K562 (cell line): ENCODE data around the gene ANKRD11. TPM values are rescaled to one million over a fixed set of nuclear protein-coding genes. Genes with fewer than 3 reads are reported as not detected.
A peak's percentile ranks its signal among the peaks of the same experiment; 100 is the strongest.

Source experiments
- CBFB ChIP-seq: sonication (generic); formaldehyde crosslinking; IDR thresholded peaks from 2 replicates; pipeline ENCODE4 v1.4.0; 2020; ENCODE audit warnings: mild to moderate bottlenecking, missing genetic modification reagents
- CTBP1 ChIP-seq: fragments of 450-650 bp; IDR thresholded peaks from 2 replicates; pipeline ENCODE4 v1.6.1; 2016; ENCODE audit warnings: borderline replicate concordance
- DLX4 ChIP-seq: fragments of 250-450 bp; sonication (Bioruptor Pico); IDR thresholded peaks from 2 replicates; pipeline ENCODE4 v1.6.1; 2021; ENCODE audit warnings: mild to moderate bottlenecking
- E2F4 ChIP-seq: sonication (generic); formaldehyde crosslinking; IDR thresholded peaks from 2 replicates; pipeline ENCODE4 v1.8.0; 2022; ENCODE audit warnings: mild to moderate bottlenecking, low read depth, missing genetic modification reagents
- ELF4 ChIP-seq: fragments of 450-650 bp; formaldehyde crosslinking; IDR thresholded peaks from 2 replicates; pipeline ENCODE4 v1.4.0; 2022; ENCODE audit warnings: missing genetic modification characterization
- FOS ChIP-seq: IDR thresholded peaks from 3 replicates; pipeline ENCODE4 v1.6.1; 2011; ENCODE audit not compliant: insufficient read length; ENCODE audit errors: extremely low read depth
- FOXA1 ChIP-seq: fragments of 450-650 bp; IDR thresholded peaks from 2 replicates; pipeline ENCODE4 v1.6.1; 2016; ENCODE audit warnings: mild to moderate bottlenecking, borderline replicate concordance
- GABPB1 ChIP-seq: sonication (generic); formaldehyde crosslinking; IDR thresholded peaks from 2 replicates; pipeline ENCODE4 v1.8.0; 2022; ENCODE audit warnings: mild to moderate bottlenecking, missing genetic modification reagents
- HMGN3 ChIP-seq: IDR thresholded peaks from 2 replicates; pipeline ENCODE4 v1.6.1; 2011; ENCODE audit warnings: borderline replicate concordance, low read depth, mild to moderate bottlenecking, mixed read lengths, low read length; ENCODE audit not compliant: insufficient read length; ENCODE audit errors: extremely low read depth
- HOXB6 ChIP-seq: fragments of 250-450 bp; sonication (Bioruptor Pico); IDR thresholded peaks from 2 replicates; pipeline ENCODE4 v1.5.1; 2022; ENCODE audit warnings: mild to moderate bottlenecking, borderline replicate concordance
- MTA3 ChIP-seq: fragments of 450-650 bp; formaldehyde crosslinking; IDR thresholded peaks from 2 replicates; pipeline ENCODE4 v1.6.1; 2017; ENCODE audit warnings: mild to moderate bottlenecking, borderline replicate concordance
- MTF1 ChIP-seq: fragments of 250-450 bp; sonication (Bioruptor Pico); IDR thresholded peaks from 2 replicates; pipeline ENCODE4 v1.9.0; 2021; ENCODE audit warnings: moderate library complexity, mild to moderate bottlenecking, inconsistent platforms, borderline replicate concordance
- NFRKB ChIP-seq: fragments of 450-650 bp; IDR thresholded peaks from 2 replicates; pipeline ENCODE4 v1.6.1; 2016; ENCODE audit warnings: low read depth
- PHF20 ChIP-seq: fragments of 450-650 bp; IDR thresholded peaks from 2 replicates; pipeline ENCODE4 v1.6.1; 2018; ENCODE audit not compliant: partially characterized antibody
- POLR2AphosphoS5 ChIP-seq: IDR thresholded peaks from 2 replicates; pipeline ENCODE4 v1.6.1; 2011; ENCODE audit warnings: mild to moderate bottlenecking, low read depth, low read length, moderate library complexity; ENCODE audit not compliant: control insufficient read depth, insufficient read depth
- RBM14 ChIP-seq: fragments of 200-400 bp; formaldehyde crosslinking; IDR thresholded peaks from 2 replicates; pipeline ENCODE4 v1.6.1; 2018; ENCODE audit warnings: low read depth, mild to moderate bottlenecking, low read length, moderate library complexity, borderline replicate concordance; ENCODE audit not compliant: insufficient read depth
- SAFB2 ChIP-seq: fragments of 200-400 bp; formaldehyde crosslinking; IDR thresholded peaks from 2 replicates; pipeline ENCODE4 v1.6.1; 2018; ENCODE audit warnings: borderline replicate concordance, low read length, low read depth, moderate library complexity; ENCODE audit not compliant: severe bottlenecking
- SMAD4 ChIP-seq: fragments of 250-450 bp; sonication (Bioruptor Pico); conservative IDR thresholded peaks from 2 replicates; pipeline ENCODE4 v1.8.0; 2021; ENCODE audit warnings: inconsistent platforms, mild to moderate bottlenecking, moderate library complexity
- STAG1 ChIP-seq: sonication (generic); formaldehyde crosslinking; IDR thresholded peaks from 2 replicates; pipeline ENCODE4 v1.5.0; 2020; ENCODE audit warnings: missing genetic modification reagents, borderline replicate concordance
- TBP ChIP-seq: optimal IDR thresholded peaks from 2 replicates; pipeline ENCODE3; 2011; ENCODE audit warnings: low read depth, low read length, improper control_type of control experiment
- TCF15 ChIP-seq: fragments of 250-450 bp; sonication (Bioruptor Pico); IDR thresholded peaks from 2 replicates; pipeline ENCODE4 v1.8.0; 2022; ENCODE audit warnings: moderate library complexity, mild to moderate bottlenecking, inconsistent platforms
- TEAD4 ChIP-seq, 2 experiments: sonication (generic) in 1 of 2; formaldehyde crosslinking in 1 of 2; IDR thresholded peaks; 2 replicates each; pipeline versions ENCODE4 v1.6.1 to v1.8.0; 2012 to 2022; ENCODE audit warnings: borderline replicate concordance in 1 of 2, inconsistent platforms in 1 of 2, low read length in 1 of 2, mild to moderate bottlenecking in 1 of 2, missing genetic modification reagents in 1 of 2
- WHSC1 ChIP-seq: IDR thresholded peaks from one replicate; pipeline ENCODE4 v1.6.1; 2012; ENCODE audit warnings: low read length, control low read depth, inconsistent platforms
- ZBTB5 ChIP-seq: fragments of 450-650 bp; IDR thresholded peaks from 2 replicates; pipeline ENCODE4 v1.6.1; 2017; ENCODE audit warnings: antibody characterized with exemption
- ZNF561 ChIP-seq: fragments of 450-650 bp; formaldehyde crosslinking; conservative IDR thresholded peaks from 2 replicates; pipeline ENCODE4 v1.4.0; 2020; ENCODE audit warnings: mild to moderate bottlenecking, moderate library complexity
- polyA plus RNA-seq, 8 experiments: library from polyadenylated mRNA; depleted of rRNA in 4 of 8; stranded (reverse) in 5 of 8; unstranded in 3 of 8; fragments of >200 nt; fragmentation: Nextera tagmentation in 2 of 8; fragmentation: Illumina TruSeq in 1 of 8; extraction: Ambion mirVana in 2 of 8; extraction: Trizol in 1 of 8; gene quantifications; 2 replicates each; pipeline versions ENCODE4 v1.2.1 to v1.2.3, GENCODE V29; 2011 to 2014; ENCODE audit warnings: inconsistent platforms in 1 of 8, missing spikeins in 1 of 8
- total RNA-seq, 7 experiments: library from RNA; depleted of rRNA in 6 of 7; stranded (reverse); fragments of >200 nt in 6 of 7; fragmentation: Illumina TruSeq in 2 of 7; extraction: Trizol in 2 of 7; gene quantifications; 2 replicates each; pipeline versions ENCODE4 v1.2.1 to v1.2.3, GENCODE V29; 2011 to 2021; ENCODE audit warnings: low replicate concordance in 1 of 7

Gene ANKRD11
- total and polyA plus RNA-seq, 9 of the 15 experiments (the other 6 are each of a cell fraction or from before 2014, with no cell fraction given), result 4.7 to 126 (median 31.7) TPM

GRCh38 chr16:89507834-89508590 lies 17.7 kb upstream of the ANKRD11 start, which contains the start of gene SPG7 (continued):
- no peak for TF ChIP-seq TCF15 (CRISPR knock-in tag)
- no peak for TF ChIP-seq CBFB (CRISPR knock-in tag)
- TF ChIP-seq CTBP1, result peak; percentile 74
- no peak for TF ChIP-seq FOS
- no peak for TF ChIP-seq SAFB2
- TF ChIP-seq NFRKB, result no peak
- no peak for TF ChIP-seq WHSC1
- TF ChIP-seq SMAD4 (CRISPR knock-in tag), result peak; percentile 61
- TF ChIP-seq HOXB6 (CRISPR knock-in tag), result no peak
- no peak for TF ChIP-seq FOXA1
- TF ChIP-seq MTF1 (CRISPR knock-in tag), result no peak
- TF ChIP-seq DLX4 (CRISPR knock-in tag), result no peak
- no peak for TF ChIP-seq ELF4 (CRISPR knock-in tag)
- TF ChIP-seq STAG1, result peak; percentile 40
- TF ChIP-seq RBM14, result no peak
- peak; percentile 73 for TF ChIP-seq TBP
- TF ChIP-seq HMGN3, result peak; percentile 55
- peak; percentile 72; the same call in 1 of the 2 replicates for TF ChIP-seq MTA3
- no peak for TF ChIP-seq PHF20
- TF ChIP-seq E2F4 (CRISPR knock-in tag), result 0 out of 2 replicates have a peak, but pooled peaks have one; percentile 18
- peak; percentile 14; the same call in 1 of the 2 replicates for TF ChIP-seq ZBTB5
- peak; percentile 57; the same call in 1 of the 2 replicates for TF ChIP-seq GABPB1 (CRISPR knock-in tag)
- peak; percentile 60 for TF ChIP-seq POLR2AphosphoS5
- TF ChIP-seq TEAD4 (IDR thresholded peaks at IDR 0.05; ENCODE audit: low read length), result no peak
- TF ChIP-seq TEAD4 (CRISPR knock-in tag; IDR thresholded peaks at IDR 0.05; ENCODE audit: borderline replicate concordance), result 0 out of 2 replicates have a peak, but pooled peaks have one; percentile 35
- TF ChIP-seq ZNF561 (CRISPR knock-in tag), result no peak
